ENCODE data around the gene GASK1B.

The GASK1B gene

DNA sequence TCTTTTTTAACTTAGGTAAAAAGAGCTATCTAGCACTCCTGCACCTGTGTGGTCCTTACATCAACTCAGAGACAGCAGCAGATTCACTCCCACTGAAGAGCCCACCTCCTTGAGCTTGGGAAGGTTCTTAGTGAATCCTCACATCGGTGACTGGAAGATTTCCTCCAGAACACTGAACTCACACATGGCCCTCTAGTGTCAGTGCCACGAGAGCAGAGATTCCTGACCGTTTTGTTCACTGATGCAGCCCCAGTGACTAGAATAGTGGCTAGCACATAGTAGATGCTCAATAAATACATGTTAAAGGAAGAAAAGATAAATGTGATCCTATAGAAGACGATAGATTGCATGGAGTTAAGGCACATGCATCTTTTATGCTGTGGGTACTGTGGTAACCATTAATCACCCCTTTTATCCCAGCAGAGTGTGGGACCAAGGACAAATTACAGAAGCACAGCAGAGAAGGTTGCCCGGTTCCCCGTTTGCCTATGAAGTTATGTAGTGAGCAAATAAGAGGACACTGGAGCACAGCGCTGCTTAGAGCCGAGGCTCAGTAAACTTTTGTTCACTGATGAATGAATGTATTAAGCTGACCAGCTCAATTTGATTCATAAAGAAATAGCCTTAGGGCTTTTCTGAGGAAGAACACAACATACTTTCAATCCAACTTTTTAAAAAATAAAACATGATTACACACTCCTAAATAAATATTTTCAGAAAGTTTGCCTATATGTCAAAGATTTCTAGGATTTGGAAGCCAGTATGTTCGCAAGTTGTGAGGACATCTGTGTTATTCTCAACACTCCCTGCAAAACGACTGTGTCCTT lies 8.7 kb downstream of the GASK1B start:
- Histone ChIP-seq H3K9ac (ENCODE audit: low read length) (no peak overlapping the region), H3K27ac (ENCODE audit: low read depth, low read length) (no peak overlapping the region), H3K27me3 (ENCODE audit: control insufficient read depth, insufficient read depth, low read length) (no peaks in the 10 kb centered on the region), H3K4me3 (ENCODE audit: low read depth, low read length) (no peak overlapping the region), H3K9me3 (ENCODE audit: control insufficient read depth, insufficient read depth, low read depth, low read length) (no peaks in the 10 kb centered on the region), H3K36me3 (ENCODE audit: control insufficient read depth, insufficient read depth, low read length) (no peaks in the 10 kb centered on the region), H3K4me1 (ENCODE audit: control insufficient read depth, insufficient read depth, low read length) (0 out of 2 replicates have a peak, but pooled peaks cover 3% of the 10 kb centered on the region)

DNA sequence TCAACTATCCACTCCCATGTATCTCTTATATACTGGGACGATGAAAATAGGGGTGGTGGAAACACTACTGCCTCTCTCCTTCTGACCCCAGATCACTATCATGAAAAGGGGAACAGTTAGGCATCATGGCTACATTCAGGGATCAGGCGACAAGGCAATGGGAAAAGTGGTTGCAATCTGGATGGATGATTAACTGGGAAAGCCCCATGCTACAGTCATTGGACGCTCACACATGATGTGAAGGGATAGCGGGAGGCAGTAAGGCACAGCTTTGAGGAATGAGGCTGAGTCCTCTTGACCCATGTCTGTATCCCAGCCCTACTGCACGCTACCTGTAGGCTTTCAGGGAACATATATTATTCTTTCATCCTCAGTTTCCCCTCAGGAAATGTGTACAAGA lies 10.2 kb downstream of the GASK1B start:
- no peaks in the 10 kb centered on the region for H3K9me3 ChIP-seq (ENCODE audit: control insufficient read depth, insufficient read depth, low read depth, low read length)
- H3K4me1 ChIP-seq (ENCODE audit: control insufficient read depth, insufficient read depth, low read length), result peaks cover 4% of the 10 kb centered on the region; the same call in 1 of the 2 replicates
- H3K27me3 ChIP-seq (ENCODE audit: control insufficient read depth, insufficient read depth, low read length), result no peaks in the 10 kb centered on the region
- H3K27ac ChIP-seq (ENCODE audit: low read depth, low read length), result no peak overlapping the region
- H3K4me3 ChIP-seq (ENCODE audit: low read depth, low read length), result no peak overlapping the region
- no peaks in the 10 kb centered on the region for H3K36me3 ChIP-seq (ENCODE audit: control insufficient read depth, insufficient read depth, low read length)
- H3K9ac ChIP-seq (ENCODE audit: low read length), result no peak overlapping the region

DNA sequence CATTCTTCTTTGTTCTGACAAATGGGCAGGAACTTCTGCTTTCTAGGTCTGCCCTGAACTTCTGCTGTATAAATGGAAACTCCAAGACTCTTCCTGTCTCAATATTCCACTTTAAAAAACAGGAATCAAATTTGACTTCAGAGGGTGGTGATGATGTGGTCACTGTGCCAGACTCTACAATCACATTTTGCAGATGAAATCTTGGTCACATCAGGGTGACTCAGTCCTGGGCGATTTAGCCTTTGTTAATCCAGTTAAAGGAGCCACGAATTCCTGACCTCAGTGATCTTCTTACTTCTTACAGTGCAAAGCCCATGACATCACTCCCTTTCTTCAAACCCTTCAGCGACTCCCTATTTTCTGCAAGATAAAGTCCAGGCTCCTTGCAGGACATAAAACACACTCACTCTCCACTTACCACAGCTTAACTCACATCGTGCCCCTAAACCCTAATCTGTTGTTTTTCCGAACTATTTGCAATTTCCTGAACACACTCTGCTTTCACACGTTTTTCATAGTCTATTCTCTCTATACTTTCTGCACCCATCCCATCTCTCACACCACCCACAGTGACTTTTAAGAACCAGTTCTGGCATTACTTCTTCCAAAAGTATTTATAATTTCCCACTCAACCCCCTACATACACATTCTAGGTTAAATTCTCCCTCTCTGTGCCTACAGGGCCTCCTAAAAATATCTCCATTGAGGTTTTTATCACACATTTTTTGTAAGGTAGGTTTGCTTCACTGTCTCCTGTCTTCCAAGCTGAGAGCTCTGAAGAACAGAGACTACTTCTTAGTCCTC lies 11.1 kb downstream of the GASK1B start:
- Histone ChIP-seq H3K36me3 (ENCODE audit: control insufficient read depth, insufficient read depth, low read length) (no peaks in the 10 kb centered on the region), H3K4me3 (ENCODE audit: low read depth, low read length) (no peak overlapping the region), H3K4me1 (ENCODE audit: control insufficient read depth, insufficient read depth, low read length) (peaks cover 7% of the 10 kb centered on the region; the same call in 1 of the 2 replicates), H3K9me3 (ENCODE audit: control insufficient read depth, insufficient read depth, low read depth, low read length) (no peaks in the 10 kb centered on the region), H3K27me3 (ENCODE audit: control insufficient read depth, insufficient read depth, low read length) (no peaks in the 10 kb centered on the region), H3K9ac (ENCODE audit: low read length) (no peak overlapping the region), H3K27ac (ENCODE audit: low read depth, low read length) (no peak overlapping the region)

DNA sequence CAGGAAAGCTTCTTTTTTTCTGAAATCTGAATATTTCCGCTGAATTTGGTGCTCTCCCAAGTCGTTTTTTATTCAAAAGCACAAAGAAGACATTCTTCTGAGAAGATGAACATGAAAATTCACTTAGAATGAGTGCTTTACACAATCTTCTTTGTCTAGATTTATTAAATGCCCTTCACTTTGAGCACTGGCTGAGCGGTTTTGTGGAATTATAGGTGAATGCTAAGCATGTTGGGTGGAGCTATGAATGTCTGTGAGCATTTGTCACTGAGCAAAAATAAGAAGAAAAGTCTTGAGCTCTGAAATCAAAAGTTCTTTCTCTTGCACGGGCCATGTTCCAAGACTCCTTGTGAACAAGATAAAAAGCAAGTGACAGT lies 13.1 kb downstream of the GASK1B start:
- Histone ChIP-seq H3K27ac (ENCODE audit: low read depth, low read length) (no peak overlapping the region), H3K4me1 (ENCODE audit: control insufficient read depth, insufficient read depth, low read length) (peaks cover 7% of the 10 kb centered on the region; the same call in 1 of the 2 replicates)

DNA sequence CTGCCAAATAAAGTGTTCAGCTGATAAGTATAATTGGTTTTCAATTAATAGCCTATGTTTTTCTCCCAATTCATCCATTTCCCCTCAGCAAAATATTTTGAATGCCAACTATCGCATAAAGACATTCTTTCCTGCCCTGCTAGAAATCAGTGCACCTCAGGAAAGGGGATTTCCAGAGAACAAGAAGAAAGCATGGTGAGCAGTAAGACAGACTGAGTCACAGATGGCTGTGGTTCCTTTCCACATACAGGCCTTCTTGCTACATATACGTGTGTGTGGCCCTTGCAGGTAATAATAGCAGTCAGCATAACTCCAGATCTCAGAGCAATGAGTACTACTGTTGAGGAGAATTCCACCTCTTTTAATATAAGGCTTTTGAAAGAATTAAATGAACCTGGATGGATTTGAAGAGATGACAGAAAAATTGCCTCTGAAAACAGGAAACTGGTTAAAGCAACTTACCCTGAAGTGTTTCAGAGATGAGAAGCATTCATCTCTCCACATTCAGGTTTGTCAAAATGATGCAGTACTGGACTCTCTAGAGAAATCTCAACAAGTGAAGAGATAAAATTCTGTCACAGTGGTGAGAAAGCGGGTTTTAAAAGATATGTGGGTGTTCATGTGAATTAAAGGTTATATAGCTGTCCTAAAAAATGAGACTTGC lies 13.6 kb downstream of the GASK1B start:
- H3K27ac ChIP-seq (ENCODE audit: low read depth, low read length), result no peak overlapping the region
- no peaks in the 10 kb centered on the region for H3K36me3 ChIP-seq (ENCODE audit: control insufficient read depth, insufficient read depth, low read length)
- no peaks in the 10 kb centered on the region for H3K27me3 ChIP-seq (ENCODE audit: control insufficient read depth, insufficient read depth, low read length)
- H3K9ac ChIP-seq (ENCODE audit: low read length), result no peak overlapping the region
- H3K9me3 ChIP-seq (ENCODE audit: control insufficient read depth, insufficient read depth, low read depth, low read length), result no peaks in the 10 kb centered on the region
- H3K4me3 ChIP-seq (ENCODE audit: low read depth, low read length), result no peak overlapping the region
- H3K4me1 ChIP-seq (ENCODE audit: control insufficient read depth, insufficient read depth, low read length), result peaks cover 5% of the 10 kb centered on the region; the same call in 1 of the 2 replicates

More for the DNA sequence above, 13.1 kb downstream of the GASK1B start:
- H3K4me3 ChIP-seq (ENCODE audit: low read depth, low read length), result no peak overlapping the region
- H3K9me3 ChIP-seq (ENCODE audit: control insufficient read depth, insufficient read depth, low read depth, low read length), result no peaks in the 10 kb centered on the region
- H3K9ac ChIP-seq (ENCODE audit: low read length), result no peak overlapping the region
- no peaks in the 10 kb centered on the region for H3K36me3 ChIP-seq (ENCODE audit: control insufficient read depth, insufficient read depth, low read length)
- H3K27me3 ChIP-seq (ENCODE audit: control insufficient read depth, insufficient read depth, low read length), result no peaks in the 10 kb centered on the region

GRCh38 chr4:158157412-158157811 lies 15.4 kb downstream of the GASK1B start:
- H3K27ac ChIP-seq (ENCODE audit: low read depth, low read length), result no peak overlapping the region
- peaks cover 5% of the 10 kb centered on the region; the same call in 1 of the 2 replicates for H3K4me1 ChIP-seq (ENCODE audit: control insufficient read depth, insufficient read depth, low read length)
- no peaks in the 10 kb centered on the region for H3K9me3 ChIP-seq (ENCODE audit: control insufficient read depth, insufficient read depth, low read depth, low read length)
- no peaks in the 10 kb centered on the region for H3K36me3 ChIP-seq (ENCODE audit: control insufficient read depth, insufficient read depth, low read length)
- H3K4me3 ChIP-seq (ENCODE audit: low read depth, low read length), result no peak overlapping the region
- no peaks in the 10 kb centered on the region for H3K27me3 ChIP-seq (ENCODE audit: control insufficient read depth, insufficient read depth, low read length)
- no peak overlapping the region for H3K9ac ChIP-seq (ENCODE audit: low read length)

DNA sequence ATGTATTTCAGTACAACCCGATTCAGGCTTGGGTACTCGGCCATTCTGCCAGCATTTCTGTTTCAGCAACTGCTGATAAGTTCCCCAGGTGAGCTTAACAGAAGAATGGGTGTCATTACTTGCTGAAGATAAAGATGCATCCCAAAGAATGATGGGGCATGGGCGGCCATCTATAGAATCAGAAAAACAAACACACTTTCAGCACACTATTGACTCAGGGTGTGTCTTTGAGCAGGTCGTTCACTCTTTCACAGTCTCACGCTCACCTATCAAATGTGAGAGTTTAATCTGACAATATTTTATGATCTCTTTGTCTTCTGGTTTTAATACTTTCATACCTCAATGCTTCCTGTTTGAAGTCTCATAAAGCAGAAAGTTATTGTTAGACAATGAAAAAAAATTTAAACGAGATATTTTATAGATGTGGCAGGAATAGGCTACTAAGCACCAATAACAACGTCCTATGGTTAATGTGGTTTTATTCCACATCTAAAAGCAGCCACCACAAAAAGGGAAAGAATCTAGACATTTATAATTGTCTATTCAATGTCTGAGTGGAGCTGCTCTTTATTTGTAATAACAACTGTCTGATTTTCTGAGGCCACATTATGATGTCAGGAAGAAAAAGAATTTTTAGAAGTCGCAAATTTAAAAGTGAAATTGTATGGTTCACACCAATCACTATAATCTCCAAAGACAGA lies 17.0 kb downstream of the GASK1B start:
- Histone ChIP-seq H3K9me3 (ENCODE audit: control insufficient read depth, insufficient read depth, low read depth, low read length) (no peaks in the 10 kb centered on the region), H3K27ac (ENCODE audit: low read depth, low read length) (no peak overlapping the region), H3K4me3 (ENCODE audit: low read depth, low read length) (no peak overlapping the region), H3K4me1 (ENCODE audit: control insufficient read depth, insufficient read depth, low read length) (peaks cover 5% of the 10 kb centered on the region; the same call in 1 of the 2 replicates), H3K27me3 (ENCODE audit: control insufficient read depth, insufficient read depth, low read length) (no peaks in the 10 kb centered on the region), H3K9ac (ENCODE audit: low read length) (no peak overlapping the region), H3K36me3 (ENCODE audit: control insufficient read depth, insufficient read depth, low read length) (no peaks in the 10 kb centered on the region)

DNA sequence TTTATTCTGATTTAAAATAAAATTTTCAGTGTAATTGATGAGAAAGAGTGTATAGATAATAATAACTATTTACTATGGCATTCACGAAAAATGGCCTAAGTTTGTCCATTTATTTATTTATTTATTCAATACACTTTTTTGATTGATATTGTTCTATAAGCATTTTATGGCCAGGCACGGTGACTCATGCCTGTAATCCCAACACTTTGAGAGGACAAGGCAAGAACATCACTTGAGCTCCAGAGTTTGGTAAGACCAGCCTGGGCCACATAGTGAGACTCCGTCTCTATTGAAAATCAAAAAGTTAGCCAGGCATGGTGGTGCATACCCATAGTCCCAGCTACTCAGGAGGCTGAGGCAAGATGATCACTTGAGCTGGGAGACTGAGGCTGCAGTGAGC lies 25.7 kb downstream of the GASK1B start:
- Histone ChIP-seq H3K27me3 (ENCODE audit: control insufficient read depth, insufficient read depth, low read length) (no peaks in the 10 kb centered on the region), H3K27ac (ENCODE audit: low read depth, low read length) (no peak overlapping the region), H3K4me1 (ENCODE audit: control insufficient read depth, insufficient read depth, low read length) (no peaks in the 10 kb centered on the region), H3K9ac (ENCODE audit: low read length) (no peak overlapping the region), H3K4me3 (ENCODE audit: low read depth, low read length) (no peak overlapping the region), H3K36me3 (ENCODE audit: control insufficient read depth, insufficient read depth, low read length) (no peaks in the 10 kb centered on the region), H3K9me3 (ENCODE audit: control insufficient read depth, insufficient read depth, low read depth, low read length) (no peaks in the 10 kb centered on the region)

DNA sequence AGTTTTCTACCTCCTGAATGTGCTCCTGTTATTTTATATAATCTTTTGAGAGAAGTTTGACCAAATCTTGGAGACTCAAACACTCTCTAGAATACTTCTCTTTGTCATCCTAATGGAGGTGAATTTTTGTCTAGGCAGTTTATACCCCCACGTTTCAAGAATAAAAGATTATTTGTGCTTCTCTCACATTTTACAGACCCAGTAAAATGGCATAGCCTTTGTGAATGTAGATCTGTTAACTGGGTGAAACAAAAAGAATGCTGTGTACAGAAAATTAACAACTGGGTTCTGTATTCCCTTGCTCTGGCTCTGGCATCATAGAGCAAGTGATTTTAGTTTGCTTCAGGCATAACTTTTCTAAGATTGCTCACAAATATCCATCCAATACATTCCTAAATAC lies 26.1 kb downstream of the GASK1B start:
- Histone ChIP-seq H3K27ac (ENCODE audit: low read depth, low read length) (no peak overlapping the region), H3K9me3 (ENCODE audit: control insufficient read depth, insufficient read depth, low read depth, low read length) (no peaks in the 10 kb centered on the region), H3K4me1 (ENCODE audit: control insufficient read depth, insufficient read depth, low read length) (no peaks in the 10 kb centered on the region), H3K4me3 (ENCODE audit: low read depth, low read length) (no peak overlapping the region), H3K9ac (ENCODE audit: low read length) (no peak overlapping the region), H3K27me3 (ENCODE audit: control insufficient read depth, insufficient read depth, low read length) (no peaks in the 10 kb centered on the region), H3K36me3 (ENCODE audit: control insufficient read depth, insufficient read depth, low read length) (no peaks in the 10 kb centered on the region)

DNA sequence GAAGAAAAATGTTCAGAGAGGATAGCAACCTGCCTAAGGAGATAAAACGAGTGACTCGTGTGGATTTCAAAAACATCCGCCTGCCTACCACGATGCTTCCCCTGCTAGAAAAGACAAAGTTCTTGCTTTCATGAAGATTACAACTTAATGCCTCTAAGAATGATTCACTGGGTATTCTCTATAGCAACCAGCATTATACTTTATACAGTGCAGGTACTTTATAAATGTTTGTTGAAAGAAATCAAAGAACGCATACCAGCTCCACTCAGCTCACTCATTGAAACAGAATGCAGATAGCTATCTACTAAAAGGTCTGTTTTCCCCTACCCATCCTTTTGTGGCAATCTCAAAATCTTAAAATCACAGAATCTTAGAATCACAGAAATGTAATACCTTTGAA lies 33.7 kb downstream of the GASK1B start:
- H3K9ac ChIP-seq (ENCODE audit: low read length), result no peak overlapping the region
- H3K27me3 ChIP-seq (ENCODE audit: control insufficient read depth, insufficient read depth, low read length), result no peaks in the 10 kb centered on the region
- H3K9me3 ChIP-seq (ENCODE audit: control insufficient read depth, insufficient read depth, low read depth, low read length), result no peaks in the 10 kb centered on the region
- H3K27ac ChIP-seq (ENCODE audit: low read depth, low read length), result no peak overlapping the region
- no peaks in the 10 kb centered on the region for H3K4me1 ChIP-seq (ENCODE audit: control insufficient read depth, insufficient read depth, low read length)
- H3K4me3 ChIP-seq (ENCODE audit: low read depth, low read length), result no peak overlapping the region
- H3K36me3 ChIP-seq (ENCODE audit: control insufficient read depth, insufficient read depth, low read length), result no peaks in the 10 kb centered on the region

All from HUES6 (cell line).